ENCODE data around the gene RPUSD3. TPM values are rescaled to one million over a fixed set of nuclear protein-coding genes. Genes with fewer than 3 reads are reported as not detected.
"Not testable (repeated sequence)": the region's sequence is repeated elsewhere in the genome, so short reads cannot be mapped to it uniquely, and the experiment has no call there.

The RPUSD3 gene
- total and polyA plus RNA-seq, 2 of the 4 experiments (the other 2 are of a cell fraction) = 30.3 to 49.4 TPM

GRCh38 chr3:9851383-9851782 is 7.6 kb upstream of the RPUSD3 start:
- H3K56ac ChIP-seq (ENCODE audit: extremely low read depth, insufficient read depth, low read length); H3K36me3 ChIP-seq (ENCODE audit: control insufficient read depth, insufficient read depth, low read length); H3K9me3 ChIP-seq (ENCODE audit: control insufficient read depth, insufficient read depth, low read length); BruUV-seq (replicated peaks); H3K4ac ChIP-seq (ENCODE audit: low read depth, low read length); CTCF ChIA-PET; H4K91ac ChIP-seq (ENCODE audit: insufficient read depth, low read depth, low read length); ATAC-seq (ENCODE audit: low read depth); H4K20me1 ChIP-seq (ENCODE audit: insufficient read depth, low read length); H2BK15ac ChIP-seq (ENCODE audit: low read depth, low read length); H3K4me3 ChIP-seq (ENCODE audit: insufficient read depth, low read depth, low read length); POLR2A ChIA-PET (ENCODE audit: unreplicated experiment); H3K27me3 ChIP-seq (ENCODE audit: control insufficient read depth, insufficient read depth, low read length); H3K4me2 ChIP-seq (ENCODE audit: low read depth, low read length); H3K18ac ChIP-seq (ENCODE audit: low read depth, low read length); H3K9me1 ChIP-seq (ENCODE audit: insufficient read depth, low read length); H3K4me1 ChIP-seq (ENCODE audit: control insufficient read depth, insufficient read depth, low read length); H2AK9ac ChIP-seq (replicated peaks; ENCODE audit: low read depth, low read length, poor library complexity); H4K8ac ChIP-seq (ENCODE audit: low read depth in 2 of 2, low read length in 2 of 2); H3K9ac ChIP-seq (ENCODE audit: low read depth, low read length); H2AFZ ChIP-seq (replicated peaks; ENCODE audit: low read length, poor library complexity); intact Hi-C loops (cut with micrococcal nuclease); dilution Hi-C loops (cut with HindIII; ENCODE audit: low sequenced_read_pairs, unreplicated experiment); H3K79me1 ChIP-seq (ENCODE audit: low read depth in 1 of 2, low read length in 2 of 2); H3K23ac ChIP-seq (ENCODE audit: low read depth, low read length); H3K14ac ChIP-seq (replicated peaks; ENCODE audit: low read depth, low read length); H2BK20ac ChIP-seq (ENCODE audit: low read depth, low read length); H2BK120ac ChIP-seq (ENCODE audit: low read depth, low read length); H3K27ac ChIP-seq (ENCODE audit: insufficient read depth, low read length); H4K5ac ChIP-seq (ENCODE audit: low read depth, low read length); H2BK5ac ChIP-seq (ENCODE audit: low read depth, low read length, poor library complexity, severe bottlenecking); H2AK5ac ChIP-seq (ENCODE audit: low read depth, low read length); in situ Hi-C loops (cut with MboI; ENCODE audit: low sequenced_read_pairs); DNase-seq: not testable (repeated sequence)
- WGBS, 2 experiments (ENCODE audit: extremely low coverage in 2 of 2, insufficient read length in 1 of 2) = no CpG with 5 or more reads among the region's 6 CpGs
